ENCODE data around the gene TM6SF1.
"Not testable (repeated sequence)": the region's sequence is repeated elsewhere in the genome, so short reads cannot be mapped to it uniquely, and the experiment has no call there.

Gene TM6SF1

DNA sequence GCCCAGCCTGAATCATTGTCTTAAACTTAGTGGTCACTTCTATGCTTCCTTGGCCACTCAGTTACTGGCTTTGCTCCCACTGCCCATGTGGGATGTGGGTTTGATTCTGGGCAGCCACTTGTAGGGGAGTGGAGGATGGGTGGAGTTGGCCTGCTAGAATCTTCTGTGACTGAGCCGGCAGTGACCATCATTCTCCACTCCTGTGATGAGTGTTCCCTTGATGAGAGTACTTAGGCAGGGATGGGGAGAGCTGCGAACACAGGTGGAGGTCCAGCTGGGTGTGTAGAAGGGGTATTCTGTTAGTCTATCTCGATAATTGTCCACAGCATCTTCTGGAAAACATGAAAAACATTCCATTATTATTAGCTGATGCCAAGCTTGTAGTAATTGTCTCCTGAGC lies 8.0 kb downstream of the TM6SF1 start:
- DNase-seq (ENCODE audit: low read depth in 4 of 4, low spot score in 1 of 4) = no peak

DNA sequence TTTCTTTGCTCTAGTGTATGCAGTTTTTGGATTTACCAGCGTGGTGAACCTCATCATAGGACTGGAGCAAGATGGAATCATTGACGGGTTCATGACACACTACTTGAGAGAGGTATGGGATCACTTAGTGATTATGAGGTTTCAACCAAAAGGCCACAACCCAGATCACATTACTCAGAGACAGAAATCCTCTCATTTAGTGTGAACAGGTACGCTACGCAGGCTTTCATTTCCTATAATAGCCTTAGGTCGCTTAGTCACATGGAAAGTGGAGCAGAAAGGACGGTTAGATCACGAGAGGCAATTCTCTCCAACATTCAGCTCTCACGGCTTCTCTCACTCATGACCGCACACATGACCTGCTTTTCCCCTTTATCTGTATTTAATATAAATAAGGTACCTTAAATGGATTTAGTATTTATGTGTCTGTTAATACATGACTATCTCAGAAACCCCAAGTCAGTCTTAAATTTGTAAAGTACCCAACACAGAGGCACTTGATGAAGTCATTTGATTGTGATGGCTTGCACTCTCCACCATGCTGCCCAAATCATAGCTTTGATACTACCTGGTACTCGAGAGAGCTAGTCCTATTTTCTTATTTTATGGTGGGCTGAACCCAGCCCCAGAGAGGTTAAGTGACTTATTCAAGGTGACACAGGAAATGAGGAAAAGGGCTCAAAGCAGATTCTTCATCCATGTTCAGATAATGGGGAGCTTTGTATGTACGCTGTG lies 8.6 kb downstream of the TM6SF1 start:
- DNase-seq (ENCODE audit: low read depth in 4 of 4, low spot score in 1 of 4) = no peak

DNA sequence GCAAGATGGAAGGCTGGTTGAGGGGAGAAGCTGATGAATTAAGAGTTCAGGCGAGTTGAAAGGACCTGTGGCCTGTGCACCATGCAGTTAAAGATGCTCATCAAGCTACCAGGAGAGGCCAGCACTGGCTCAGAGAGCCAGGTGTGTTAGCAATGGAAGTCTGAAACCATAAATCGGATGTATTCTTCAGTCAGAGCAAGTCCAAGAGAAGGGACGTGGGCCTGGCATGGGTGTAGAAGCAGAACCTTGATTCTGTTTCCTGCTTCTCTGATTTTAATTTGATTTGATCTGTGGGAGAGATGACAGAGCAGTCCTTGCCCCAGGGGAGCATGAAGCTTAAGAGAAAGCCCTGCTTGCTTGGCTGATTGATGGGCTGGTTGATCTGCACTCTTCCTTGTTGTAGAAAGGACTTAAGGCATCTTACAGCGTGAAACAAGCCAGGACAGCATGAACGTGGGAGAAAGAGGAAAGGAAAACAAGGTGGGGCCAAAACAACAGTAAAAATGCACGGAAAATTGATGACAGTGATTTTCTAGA lies 10.9 kb downstream of the TM6SF1 start:
- DNase-seq (ENCODE audit: low read depth in 4 of 4, low spot score in 1 of 4) = no peak

DNA sequence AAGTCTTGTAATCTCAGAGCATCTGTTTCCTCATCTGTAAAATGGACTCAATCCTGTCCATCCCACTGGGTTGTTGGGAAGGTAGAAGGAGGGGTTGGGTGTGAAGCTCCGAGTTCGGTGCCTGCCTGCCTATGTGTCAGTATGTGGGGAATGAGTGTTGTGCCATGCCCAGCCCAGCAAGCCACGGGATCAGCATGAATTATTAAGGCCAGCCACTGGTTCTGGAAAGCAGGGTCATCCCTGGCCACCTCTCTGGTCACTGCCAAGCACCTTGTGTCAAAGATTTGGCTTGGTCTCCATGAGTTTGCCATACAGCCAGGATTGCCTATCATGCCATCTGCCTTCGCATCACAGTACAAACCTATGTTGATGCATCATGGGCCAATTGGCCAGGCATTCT lies 11.5 kb downstream of the TM6SF1 start:
- DNase-seq (ENCODE audit: low read depth in 4 of 4, low spot score in 1 of 4) = no peak

DNA sequence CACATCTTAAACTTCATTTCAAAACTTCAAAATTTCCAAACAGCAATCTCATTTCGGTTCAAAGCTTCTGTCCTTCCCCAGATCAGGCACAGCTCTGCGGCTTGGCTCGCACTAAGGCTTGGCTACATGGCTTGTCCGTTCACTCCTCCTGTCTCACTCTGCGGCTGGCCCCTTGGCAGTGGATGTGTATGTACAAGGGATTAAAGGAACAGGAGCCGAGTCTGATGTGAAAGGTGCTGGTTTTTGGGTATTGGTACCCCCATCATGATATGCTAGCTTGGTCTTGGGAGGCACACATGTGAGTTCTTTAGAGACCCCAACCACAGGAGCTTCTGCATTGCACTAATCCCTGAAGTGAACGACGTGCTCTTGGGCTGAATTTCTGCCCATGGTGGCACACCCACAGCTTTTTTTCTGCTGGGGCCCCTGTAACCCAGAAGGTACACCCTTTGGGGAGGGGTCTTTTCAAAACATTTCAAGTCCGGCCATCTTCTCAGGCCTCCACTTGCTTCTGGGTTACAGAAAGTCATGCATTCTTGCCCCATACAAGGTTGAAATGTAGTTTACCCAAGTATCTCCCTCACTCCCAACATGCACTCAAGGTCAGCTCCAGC lies 12.6 kb downstream of the TM6SF1 start:
- no peak for DNase-seq (ENCODE audit: low read depth in 4 of 4, low spot score in 1 of 4)

DNA sequence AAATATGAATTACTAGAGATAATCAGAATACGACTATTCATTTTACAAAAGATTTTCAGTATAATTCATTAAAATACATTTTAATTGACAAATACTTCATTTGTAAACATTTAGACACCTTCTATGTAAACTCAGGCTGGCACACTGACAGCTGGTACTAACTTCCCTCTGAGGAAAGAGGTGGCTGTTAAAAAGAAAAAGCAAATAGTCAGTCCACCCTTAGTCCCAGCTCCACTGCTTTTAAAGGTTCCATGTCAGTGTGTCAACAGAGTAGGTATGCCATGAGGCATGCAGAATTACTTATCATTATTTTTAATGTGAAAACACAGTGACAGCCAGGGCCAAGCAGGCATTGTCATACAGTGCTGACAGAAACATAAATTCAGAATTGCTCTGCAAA lies 16.1 kb downstream of the TM6SF1 start:
- no peak for DNase-seq (ENCODE audit: low read depth in 4 of 4, low spot score in 1 of 4)

DNA sequence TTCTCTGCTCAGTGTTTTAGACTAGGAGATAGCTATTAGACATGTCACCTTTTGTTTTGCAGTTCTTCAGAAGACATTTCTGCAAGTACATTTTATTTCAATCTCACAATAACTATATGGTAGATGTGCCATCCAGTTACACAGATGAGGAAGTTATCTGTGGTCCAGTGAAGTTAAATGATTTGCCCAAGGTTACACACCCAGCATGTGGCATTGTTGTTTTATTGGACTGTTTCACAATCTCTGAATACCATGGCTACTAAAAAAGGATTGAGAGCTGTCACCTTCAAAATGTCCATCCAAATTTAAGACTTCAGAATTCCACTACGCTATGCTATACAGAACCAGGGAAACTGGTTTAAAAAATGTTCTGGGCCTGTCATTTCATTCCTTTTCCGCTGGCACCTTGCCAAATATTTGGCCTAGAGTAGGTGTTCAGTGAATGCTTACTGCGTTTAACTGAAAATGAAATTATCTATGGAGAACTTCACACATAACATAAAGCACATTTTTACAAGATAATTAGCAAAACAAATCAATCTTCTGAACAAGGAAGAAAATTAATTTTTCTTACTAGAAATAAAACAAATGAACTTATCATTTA lies 20.2 kb downstream of the TM6SF1 start:
- no peak for DNase-seq (ENCODE audit: low read depth in 4 of 4, low spot score in 1 of 4)

DNA sequence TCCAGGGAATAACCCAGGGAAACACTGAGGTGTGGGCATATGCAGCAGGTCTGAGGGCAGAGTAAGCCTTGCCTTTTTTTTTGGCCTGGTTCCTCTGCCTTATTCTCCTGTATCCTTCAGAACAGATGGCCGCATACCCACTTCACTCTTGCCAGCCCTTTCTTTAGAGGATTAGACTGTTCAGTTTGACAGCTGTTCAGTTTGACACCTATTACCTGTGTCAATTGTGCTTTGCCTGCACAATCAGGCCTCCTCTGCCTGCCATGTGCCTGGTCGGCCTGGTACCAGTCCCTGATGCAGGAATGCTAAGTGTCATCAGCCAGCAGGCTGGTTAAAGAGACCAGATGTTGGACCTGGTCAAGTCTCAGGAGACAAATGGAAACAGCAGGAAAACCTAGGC lies 22.3 kb downstream of the TM6SF1 start:
- DNase-seq (ENCODE audit: low read depth in 4 of 4, low spot score in 1 of 4) = no peak

DNA sequence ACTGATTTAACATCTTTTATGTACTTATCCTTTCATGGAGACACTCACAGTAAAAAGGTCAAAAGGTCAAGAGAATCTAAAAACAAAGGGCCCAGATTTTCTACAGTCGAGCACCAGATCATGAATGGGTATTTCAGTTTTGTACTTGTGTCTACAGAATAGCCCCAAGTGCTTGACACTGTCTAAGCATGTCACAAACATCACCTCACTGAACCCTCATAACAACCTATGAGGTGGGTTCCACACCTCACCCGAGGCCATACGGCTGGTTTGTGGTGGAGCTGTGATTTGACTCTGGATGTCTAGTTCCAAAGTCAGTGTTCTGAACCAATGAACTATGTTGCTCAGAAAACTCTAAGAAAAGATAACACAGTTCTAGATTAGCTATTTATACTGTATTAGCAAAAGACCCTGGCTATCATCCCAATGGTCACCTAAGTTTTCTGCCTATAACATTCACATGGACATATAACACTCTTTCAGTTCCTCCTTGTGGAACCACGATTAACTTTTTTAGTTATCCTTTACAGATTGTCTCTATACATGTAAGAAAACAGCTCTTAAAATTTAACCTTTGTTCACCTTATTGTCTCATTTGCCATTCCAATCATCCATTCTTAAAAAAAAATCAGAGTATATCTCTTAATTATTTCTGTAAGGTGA lies 25.5 kb downstream of the TM6SF1 start:
- no peak for DNase-seq (ENCODE audit: low read depth in 4 of 4, low spot score in 1 of 4)

DNA sequence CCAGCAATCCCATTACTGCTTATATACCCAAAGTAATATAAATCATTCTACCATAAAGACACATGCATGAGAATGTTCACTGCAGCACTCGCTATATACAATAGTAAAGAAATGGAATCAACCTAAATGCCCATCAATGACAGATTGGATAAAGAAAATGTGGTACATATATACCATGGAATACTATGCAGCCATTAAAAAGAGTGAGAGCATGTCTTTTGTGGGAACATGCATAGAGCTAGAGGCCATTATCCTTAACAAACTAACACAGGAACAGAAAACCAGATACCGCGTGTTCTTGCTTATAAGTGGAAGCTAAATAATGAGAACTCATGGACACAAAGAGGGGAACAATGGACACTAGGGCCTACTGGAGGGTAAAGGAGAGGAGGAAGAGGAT lies 34.7 kb downstream of the TM6SF1 start:
- not testable (repeated sequence) for DNase-seq (ENCODE audit: low read depth in 4 of 4, low spot score in 1 of 4)

DNA sequence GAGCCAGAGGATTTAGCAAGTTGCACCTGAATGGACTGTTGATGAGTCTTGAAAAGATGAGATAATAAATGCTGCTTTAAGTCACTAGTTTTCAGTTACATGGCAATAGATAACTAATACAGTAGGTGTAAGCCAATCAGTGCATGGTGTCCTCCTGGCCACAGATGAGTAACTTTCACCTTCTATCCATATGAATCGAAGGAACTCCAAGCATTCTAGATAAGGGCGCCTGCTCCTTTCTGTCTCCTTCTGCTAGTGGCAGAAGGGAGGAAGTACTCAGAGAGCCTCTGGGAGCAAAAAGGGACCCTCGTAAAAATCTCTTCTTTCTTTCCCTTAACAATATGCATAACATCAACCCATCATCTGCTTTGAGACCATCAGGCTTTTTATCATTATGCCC lies 37.3 kb downstream of the TM6SF1 start:
- no peak for DNase-seq (ENCODE audit: low read depth in 4 of 4, low spot score in 1 of 4)

DNA sequence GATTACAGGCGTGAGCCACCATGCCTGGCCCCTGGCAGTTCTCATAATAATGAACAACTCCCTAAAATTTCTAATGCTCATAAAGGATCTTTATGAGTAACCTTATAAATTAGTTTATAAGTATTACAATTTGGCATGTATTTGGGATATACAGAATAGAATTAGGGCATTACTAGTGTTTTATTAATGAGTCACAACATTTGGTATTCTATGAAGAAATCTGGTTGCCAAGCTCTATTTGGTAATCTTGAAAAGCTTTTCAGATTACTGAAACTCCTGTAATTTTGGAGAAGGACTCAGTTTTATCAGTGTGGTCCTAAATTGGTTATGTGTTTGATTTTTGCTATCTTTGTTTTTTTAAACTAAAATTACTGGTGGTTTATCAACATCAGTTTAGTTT lies 45.8 kb downstream of the TM6SF1 start:
- no peak for DNase-seq (ENCODE audit: low read depth in 4 of 4, low spot score in 1 of 4)

DNA sequence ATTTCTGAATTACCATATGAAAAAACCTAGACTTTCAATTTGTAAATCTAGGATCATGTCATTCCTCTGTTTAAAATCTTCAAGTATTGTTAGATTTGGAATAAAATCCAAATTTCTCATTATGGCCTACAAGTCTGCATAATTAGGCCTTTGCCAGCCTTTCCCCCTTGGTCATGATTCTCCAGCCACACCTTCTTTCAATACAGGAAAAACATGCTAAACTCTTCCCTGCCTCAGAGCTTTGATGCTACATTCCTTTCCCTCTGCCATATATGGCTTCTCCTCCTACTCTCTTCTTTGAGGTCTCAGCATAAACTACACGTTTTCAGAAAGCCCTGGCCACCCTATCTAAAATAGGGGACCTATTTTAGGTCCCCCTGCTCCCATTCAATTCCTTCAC lies 48.5 kb downstream of the TM6SF1 start:
- no peak for DNase-seq (ENCODE audit: low read depth in 4 of 4, low spot score in 1 of 4)

DNA sequence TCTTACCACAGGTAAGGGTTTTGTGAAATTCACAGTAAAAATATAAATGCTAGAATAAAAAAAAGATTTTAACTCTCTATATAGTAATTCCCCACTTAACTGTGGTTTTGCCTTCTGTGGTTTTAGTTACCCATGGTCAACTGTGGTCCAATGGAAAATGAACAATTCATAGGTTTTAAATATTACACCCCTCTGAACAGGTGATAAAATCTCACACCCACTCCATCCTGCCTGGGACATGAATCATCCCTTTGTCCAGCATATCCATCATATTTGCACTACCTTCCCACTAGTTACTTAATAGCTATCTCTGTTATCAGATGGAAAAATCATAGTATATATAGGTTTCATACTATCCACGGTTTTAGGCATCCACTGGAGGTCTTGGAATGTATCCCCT lies 50.9 kb downstream of the TM6SF1 start:
- no peak for DNase-seq (ENCODE audit: low read depth in 4 of 4, low spot score in 1 of 4)

DNA sequence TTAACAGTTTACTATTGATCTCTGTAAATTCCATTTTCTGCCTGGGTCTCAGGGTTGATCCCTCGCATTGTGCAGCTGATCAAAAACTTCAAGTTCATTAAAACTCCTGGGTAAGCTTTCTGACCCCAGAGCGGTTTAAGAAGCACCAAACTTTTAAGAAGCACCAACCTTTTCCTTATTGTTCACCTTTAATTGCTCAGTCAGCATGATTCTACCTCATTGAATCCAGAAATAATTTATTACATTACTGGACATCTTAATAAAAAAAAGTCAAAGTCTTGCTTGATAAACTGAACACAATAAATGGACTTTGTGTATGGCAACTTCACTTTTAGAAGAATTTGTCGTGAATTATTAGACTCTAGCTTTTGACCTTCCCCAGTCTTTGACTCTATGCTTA lies 53.3 kb downstream of the TM6SF1 start:
- no peak for DNase-seq (ENCODE audit: low read depth in 4 of 4, low spot score in 1 of 4)

DNA sequence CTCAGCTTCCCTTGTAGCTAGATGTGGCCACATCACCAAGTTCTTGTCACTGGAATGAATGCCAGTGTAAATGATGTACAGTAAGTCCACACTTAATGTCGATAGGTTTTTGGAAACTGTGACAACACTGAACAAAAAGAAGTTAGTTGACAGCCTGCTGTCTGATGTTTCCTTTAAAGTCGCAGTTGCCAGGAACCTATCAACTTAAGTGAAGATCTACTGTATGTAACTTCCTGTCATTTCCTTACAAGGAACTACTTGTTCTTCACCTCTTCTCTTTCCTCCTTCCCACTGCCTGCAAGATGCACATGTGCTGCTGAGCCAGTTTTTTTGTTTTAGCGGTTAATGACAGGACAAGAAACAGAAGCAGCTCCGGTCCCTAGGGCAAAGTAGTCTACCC lies 55.6 kb downstream of the TM6SF1 start:
- DNase-seq (ENCODE audit: low read depth in 4 of 4, low spot score in 1 of 4) = no peak

DNA sequence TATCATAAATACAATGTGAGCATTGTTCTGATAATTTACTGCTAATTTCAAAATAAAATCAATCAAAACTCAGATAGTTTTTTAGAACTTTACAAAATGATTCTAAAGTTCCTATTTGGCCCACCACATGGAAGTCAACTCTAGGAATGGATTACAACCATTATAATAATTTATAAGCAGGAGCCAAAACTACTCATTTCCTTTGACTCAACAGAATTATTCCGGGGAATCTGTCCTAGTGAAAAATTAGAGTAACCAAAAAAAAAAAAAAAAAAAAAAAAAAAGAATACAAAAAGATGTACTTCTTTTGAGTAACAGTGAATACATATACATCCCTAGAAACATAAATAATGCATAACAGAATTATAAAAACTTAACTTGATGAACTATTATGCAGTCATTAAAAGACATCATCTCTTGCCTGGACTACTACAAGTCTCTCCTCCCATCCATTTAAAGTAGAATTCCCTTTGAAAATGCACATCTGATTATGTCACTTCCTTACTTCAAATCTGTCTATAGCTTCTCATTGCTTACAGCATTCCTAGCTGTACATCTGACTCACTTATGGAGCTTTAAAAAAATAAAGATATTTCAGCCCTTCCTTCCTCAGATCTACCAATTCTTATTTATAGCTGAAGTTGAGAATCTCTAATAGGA lies 56.8 kb downstream of the TM6SF1 start:
- no peak for DNase-seq (ENCODE audit: low read depth in 4 of 4, low spot score in 1 of 4)

DNA sequence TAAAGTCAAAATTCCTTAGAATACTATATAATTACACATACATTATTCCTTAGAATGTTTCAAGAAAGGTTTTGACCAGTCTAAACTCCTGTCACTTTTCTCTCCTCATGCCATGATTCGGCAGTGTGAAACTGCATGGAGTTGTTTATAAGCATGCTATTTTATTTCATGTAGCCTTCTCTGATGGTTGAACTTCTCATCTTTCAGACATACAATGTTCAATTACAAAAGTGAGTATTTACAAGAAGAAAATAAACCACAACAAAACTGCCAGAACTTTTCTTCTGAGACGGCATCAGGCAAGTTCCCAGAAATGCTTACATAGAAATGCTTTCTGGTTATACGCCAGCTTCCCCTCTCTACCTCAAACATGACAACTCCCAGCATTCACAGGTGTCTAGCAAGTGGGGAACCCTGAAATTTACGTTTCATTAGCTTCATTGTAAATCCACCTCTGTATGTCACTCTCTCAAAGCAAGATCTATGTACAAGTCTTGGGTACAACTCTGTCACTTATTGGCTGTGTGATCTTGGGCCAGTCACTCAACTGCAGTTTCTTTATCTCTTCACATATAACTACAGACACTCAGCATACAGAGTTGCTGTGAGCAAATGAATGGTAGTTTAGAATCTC lies 57.4 kb downstream of the TM6SF1 start:
- DNase-seq (ENCODE audit: low read depth in 4 of 4, low spot score in 1 of 4) = no peak

DNA sequence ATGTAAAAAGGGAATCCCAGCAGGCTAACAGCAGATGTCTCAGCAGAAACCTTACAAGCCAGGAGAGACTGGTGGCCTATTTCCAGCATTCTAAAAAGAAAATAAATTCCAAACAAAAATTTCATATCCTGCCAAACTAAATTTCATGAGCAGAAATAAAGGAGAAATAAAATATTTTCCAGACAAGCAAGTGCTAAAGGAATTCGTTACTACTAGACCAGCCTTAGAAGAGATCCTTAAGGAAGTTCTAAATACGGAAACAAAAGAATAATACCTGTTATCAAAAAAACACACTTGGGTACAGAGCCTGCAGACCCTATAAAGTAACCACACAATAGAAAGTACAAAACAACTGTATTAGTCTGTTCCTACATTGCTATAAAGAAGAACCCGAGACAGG lies 58.8 kb downstream of the TM6SF1 start:
- DNase-seq (ENCODE audit: low read depth in 4 of 4, low spot score in 1 of 4) = no peak

DNA sequence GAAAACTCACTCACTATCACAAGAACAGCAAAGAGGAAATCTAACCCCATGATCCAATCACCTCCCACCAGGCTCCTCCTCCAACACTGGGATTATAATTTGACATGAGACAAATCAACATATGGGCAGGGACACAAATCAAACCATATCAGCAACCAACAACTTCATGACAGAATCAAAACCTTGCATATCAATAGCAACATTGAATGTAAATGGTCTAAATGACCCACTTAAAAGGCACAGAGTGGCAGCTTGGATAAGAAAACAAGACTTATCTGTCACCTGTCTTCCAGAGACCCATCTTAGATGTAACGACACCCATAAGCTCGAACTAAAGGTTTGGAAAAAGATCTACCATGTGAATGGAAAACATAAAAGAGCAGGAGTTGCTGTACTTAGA lies 59.4 kb downstream of the TM6SF1 start:
- no peak for DNase-seq (ENCODE audit: low read depth in 4 of 4, low spot score in 1 of 4)

DNA sequence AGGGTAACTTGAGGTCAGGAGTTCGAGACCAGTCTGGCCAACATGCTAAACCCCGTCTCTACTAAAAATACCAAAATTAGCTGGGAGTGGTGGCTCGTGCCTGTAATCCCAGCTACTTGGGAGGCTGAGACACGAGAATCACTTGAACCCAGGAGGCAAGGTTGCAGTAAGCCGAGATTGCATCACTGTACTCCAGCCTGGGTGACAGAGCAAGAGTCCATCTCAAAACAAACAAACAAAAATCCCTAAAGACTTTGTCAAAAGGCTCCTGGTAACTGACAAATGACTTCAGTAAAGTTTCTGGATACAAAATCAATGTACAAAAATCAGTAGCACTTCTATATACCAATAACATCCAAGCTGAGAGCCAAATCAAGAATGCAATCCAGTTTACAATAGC lies 62.1 kb downstream of the TM6SF1 start:
- not testable (repeated sequence) for DNase-seq (ENCODE audit: low read depth in 4 of 4, low spot score in 1 of 4)

Measured in stimulated activated CD4-positive, alpha-beta T cell treated with anti-CD3 and anti-CD28 coated beads, Interleukin-1b, Interleukin-23, amount 100 ng/mL, for 24 hours (primary cell).